GM06990 (cell line): Measurements from ENCODE around the gene OR4D11.
A peak's percentile ranks its signal among the peaks of the same experiment; 100 is the strongest.
"Not testable (repeated sequence)": the region's sequence is repeated elsewhere in the genome, so short reads cannot be mapped to it uniquely, and the experiment has no call there.

Experiments
- DNase-seq: peaks from one replicate; pipeline ENCODE4 v3.0.0-alpha.2; 2011; ENCODE audit not compliant: insufficient read length; ENCODE audit errors: extremely low read depth
- H3K27me3 ChIP-seq: replicated peaks from 2 replicates; pipeline ENCODE4 v1.6.0; 2011; ENCODE audit warnings: low read length; ENCODE audit not compliant: control insufficient read depth, insufficient read depth
- H3K36me3 ChIP-seq: 2 replicates; pipeline ENCODE4 v1.5.1; 2011; ENCODE audit warnings: low read length; ENCODE audit not compliant: control insufficient read depth, insufficient read depth
- H3K4me3 ChIP-seq: replicated peaks from 2 replicates; pipeline ENCODE4 v1.5.1; 2011; ENCODE audit warnings: low read depth, mild to moderate bottlenecking, control low read depth, low read length
- CTCF ChIP-seq: IDR thresholded peaks from 2 replicates; pipeline ENCODE4 v1.5.1; 2011; ENCODE audit warnings: low read length, control low read depth, mild to moderate bottlenecking, inconsistent platforms; ENCODE audit not compliant: insufficient read depth, poor library complexity, severe bottlenecking

The OR4D11 gene

GRCh38 chr11:59544869-59545178 lies 41.4 kb downstream of the OR4D11 start:
- TF ChIP-seq CTCF, result no peak
- Histone ChIP-seq H3K36me3 (no peaks in the 10 kb centered on the region), H3K27me3 (no peaks in the 10 kb centered on the region), H3K4me3 (no peak overlapping the region)
- no peak for DNase-seq

- H3K27me3 ChIP-seq, result no peaks in the 10 kb centered on the region
- no peak for DNase-seq
- H3K4me3 ChIP-seq, result no peak overlapping the region
- no peaks in the 10 kb centered on the region for H3K36me3 ChIP-seq
- no peak for TF ChIP-seq CTCF
Observed at GRCh38 chr11:59545179-59546020, 42.0 kb downstream of the OR4D11 start.

DNA sequence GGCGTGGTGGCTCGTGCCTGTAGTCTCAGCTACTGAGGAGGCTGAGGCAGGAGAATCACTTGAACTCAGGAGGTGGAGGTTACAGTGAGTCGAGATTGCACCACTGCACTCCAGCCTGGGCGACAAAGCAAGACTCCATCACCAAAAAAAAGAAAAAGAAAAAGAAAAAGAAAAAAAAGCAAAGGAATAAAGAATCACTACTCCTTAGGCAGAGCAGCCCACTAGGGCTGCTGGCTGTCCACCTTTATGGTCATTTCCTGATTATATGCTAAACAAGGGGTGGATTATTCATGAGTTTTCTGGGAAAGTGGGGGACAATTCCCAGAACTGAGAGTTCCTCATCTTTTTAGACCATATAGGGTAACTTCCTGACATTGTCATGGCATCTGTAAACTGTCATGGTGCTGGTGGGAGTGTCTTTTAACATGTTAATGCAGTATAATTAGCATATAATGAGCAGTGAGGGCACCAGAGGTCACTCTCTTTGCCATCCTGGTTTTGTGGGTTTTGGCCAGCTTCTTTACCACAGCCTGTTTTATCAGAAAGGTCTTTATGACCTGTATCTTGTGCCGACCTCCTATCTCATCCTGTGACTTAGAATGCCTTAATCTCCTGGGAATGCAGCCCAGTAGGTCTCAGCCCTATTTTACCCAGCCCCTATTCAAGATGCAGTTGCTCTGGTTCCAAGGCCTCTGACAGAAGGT lies 44.4 kb downstream of the OR4D11 start:
- not testable (repeated sequence) for H3K36me3 ChIP-seq, DNase-seq, H3K27me3 ChIP-seq, H3K4me3 ChIP-seq

- H3K4me3 ChIP-seq, result no peak overlapping the region
- no peaks in the 10 kb centered on the region for H3K27me3 ChIP-seq
- TF ChIP-seq CTCF, result no peak
- H3K36me3 ChIP-seq, result no peaks in the 10 kb centered on the region
- DNase-seq, result no peak
Observed at GRCh38 chr11:59548309-59548656, 44.9 kb downstream of the OR4D11 start.

DNA sequence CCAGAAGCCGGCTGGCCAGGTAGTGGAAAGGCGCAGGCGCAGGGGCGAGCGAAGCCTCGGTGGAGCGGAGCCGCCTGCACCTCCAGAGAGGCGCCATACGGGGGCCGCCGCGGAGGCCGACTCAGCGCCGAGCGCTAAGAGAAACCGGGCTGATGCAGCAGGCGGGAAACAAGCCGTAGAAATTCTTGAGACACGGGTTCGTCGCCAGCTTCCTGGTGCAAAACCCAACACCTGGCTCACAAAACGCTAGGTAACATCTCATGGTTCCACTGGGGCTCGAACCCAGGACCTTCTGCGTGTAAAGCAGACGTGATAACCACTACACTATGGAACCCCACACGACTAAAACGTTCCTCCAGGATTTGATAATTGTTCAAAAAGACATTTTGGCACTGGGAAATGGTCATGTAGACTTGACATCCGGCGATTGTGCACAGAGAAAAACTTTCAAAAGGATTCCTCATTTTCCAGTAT lies 47.0 kb downstream of the OR4D11 start:
- TF ChIP-seq CTCF, result peak; percentile 71
- no peaks in the 10 kb centered on the region for H3K36me3 ChIP-seq
- H3K4me3 ChIP-seq, result peak overlapping the region; percentile 65
- no peaks in the 10 kb centered on the region for H3K27me3 ChIP-seq
- peak; percentile 96 for DNase-seq

DNA sequence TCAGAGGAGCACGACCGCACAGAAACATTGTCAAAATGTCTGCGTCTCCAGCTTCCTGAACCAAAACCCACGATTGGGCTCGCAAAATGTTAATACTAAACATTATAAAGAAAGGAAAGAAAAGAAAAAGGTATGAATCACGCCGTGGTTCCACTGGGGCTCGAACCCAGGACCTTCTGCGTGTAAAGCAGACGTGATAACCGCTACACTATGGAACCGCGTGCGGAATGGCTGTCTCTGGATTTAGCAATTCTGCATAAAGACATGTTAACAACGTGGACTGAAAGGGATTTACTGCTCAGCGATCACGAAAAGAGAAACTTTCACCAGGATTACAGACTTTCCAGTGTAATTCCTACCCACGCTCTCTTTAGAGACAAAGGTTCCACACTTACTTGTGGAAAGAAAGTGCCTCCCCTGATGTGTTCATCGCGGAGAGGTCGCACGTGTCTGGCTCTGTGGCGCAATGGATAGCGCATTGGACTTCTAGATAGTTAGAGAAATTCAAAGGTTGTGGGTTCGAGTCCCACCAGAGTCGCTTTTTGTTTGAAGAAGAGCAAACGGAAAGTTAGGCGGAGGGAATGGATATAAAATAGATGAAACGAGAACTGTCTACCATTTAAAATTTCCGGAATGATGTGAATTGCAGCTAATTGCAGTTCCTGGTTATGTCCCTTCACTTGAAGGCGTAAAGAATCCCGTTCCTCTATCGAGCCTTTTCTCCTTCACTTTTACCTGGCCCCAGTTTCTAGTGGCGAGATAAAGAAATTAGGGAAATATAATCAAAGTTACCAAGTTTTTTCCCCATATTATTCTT lies 47.7 kb downstream of the OR4D11 start:
- H3K27me3 ChIP-seq, result no peaks in the 10 kb centered on the region
- peak; percentile 79 for DNase-seq
- H3K4me3 ChIP-seq, result peak overlapping the region; percentile 65
- no peak for TF ChIP-seq CTCF
- H3K36me3 ChIP-seq, result no peaks in the 10 kb centered on the region
